Midbrain (tissue), 1 donor: ENCODE measurements around the gene NRXN3.

Experiments used
- DNase-seq: peaks from one replicate; lab custom pipeline; 2025; lab: John Stamatoyannopoulos, UW

NRXN3 gene

DNA sequence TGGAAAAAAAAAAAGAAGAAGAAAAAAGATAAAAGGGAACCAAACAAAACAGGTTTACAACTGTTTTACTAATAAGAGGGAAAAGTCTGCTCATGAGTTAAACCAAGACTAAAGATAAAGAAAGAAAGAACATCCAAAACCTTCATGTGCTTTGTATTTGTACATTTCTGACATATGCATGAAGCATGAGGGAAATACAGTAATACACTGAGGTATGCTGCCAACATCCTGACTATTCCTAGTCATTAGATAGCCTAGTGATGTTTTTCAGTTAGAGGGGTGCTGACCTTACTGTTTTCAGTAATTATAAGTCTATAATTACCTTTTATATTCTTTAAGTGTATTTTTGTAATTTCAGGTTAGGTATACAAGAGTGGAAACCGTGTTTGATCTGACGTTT is 1247.8 kb downstream of the NRXN3 start:
- DNase-seq: no peak

DNA sequence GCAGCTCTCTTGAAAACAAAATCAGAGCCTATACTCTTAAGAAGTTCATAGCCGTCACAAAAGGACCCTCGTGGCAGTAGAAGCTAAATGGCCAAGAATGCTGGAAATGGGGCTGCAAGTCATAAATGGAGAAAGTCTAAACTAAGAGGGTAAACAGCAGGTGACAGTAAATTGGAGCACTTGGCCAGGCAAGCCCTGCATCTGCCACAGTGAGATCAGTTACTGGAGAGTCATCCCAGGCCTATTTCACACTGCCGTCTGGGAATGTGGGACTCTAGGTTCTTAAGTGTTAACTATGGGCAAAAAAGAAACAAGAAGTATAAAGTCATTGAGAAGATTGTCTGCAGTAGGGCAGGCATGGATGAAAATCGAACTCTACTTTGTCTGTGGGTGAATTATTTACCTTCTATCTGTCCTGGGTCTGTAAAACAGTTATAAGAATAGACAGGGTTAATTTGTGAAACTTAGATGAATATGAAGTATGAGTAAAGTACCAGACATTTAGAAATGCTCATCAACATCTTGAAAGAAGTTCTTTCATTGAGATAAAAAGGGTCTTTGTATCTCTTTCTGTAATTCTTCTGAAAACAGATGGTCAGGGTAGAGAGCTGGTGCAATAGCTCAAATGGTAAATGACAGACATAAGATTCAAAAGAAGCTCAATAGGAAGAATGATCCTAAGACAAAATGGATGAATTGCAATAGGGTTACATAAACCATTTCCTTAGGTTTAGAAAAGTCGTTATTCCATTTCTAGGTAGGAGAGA is 1248.7 kb downstream of the NRXN3 start:
- no peak for DNase-seq

DNA sequence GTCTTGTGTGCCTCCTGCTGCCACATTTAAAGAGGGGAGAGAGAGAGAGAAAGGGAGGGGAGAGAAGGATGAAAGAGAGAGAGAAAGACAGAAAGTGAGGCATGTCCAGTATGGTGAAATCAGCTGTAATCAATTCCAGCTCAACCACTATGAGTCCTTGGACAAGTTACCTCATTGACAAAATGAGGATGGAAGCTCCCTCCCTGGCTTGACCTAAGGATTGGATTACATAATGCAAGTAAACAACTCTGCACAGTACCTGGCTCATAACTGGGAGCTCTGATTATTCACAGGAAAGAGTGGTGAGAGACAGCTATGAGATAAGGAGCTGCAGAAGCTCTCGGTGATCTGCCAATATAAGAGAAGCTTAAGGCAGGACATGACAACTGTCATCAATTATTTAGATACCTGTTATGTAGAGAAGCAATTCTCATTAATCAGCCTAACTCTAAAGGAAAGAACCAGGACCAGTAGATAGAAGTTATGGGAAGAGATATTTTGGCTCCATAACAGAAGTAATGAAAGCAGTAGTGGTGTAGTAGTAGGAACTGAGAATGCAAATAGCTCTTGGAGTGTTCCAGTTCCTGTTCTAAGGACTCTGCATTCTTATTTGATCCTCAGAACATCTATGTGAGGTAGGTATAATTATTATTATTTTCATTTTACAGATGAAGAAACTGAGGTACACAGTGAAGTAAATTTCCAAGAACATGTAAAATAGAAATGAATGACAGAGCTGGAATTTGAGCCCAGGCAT is 1249.6 kb downstream of the NRXN3 start:
- no peak for DNase-seq

DNA sequence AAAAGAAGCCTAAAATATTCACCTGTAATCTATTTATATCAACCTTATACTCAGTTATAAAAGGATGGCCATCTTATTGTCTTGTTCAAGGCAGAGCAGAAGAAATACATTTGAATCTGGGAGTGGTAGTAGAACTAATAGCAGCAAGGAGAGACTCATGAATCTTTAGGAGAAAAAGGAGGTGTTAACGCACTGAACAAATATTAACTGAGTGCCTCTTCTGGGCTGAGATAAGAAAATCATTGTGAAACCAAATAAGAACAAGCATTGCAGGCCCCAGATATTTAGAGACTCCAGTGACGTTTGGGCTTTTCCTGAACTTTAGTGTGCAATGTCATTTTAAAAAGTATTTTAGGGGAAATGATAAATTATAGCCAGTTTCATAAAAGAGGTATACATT is 1250.6 kb downstream of the NRXN3 start:
- DNase-seq: no peak

DNA sequence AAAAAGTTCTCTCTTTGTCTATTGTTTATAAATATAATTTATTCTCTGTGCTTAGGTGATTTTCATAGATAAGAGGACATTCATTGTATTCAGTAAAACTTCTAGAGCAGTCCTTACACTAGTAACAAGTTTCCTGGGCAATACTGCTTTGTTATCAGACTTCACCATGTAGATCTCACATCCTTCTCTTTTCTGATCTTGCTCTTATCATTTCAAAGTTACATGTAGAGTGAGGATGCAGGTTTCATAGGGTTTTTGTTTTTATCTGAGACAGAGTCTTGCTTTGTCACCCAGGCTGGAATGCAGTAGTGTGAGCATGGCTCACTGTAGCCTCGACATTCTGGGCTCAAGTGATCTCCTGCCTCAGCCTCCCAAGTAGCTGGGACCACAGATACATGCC is 1251.6 kb downstream of the NRXN3 start:
- DNase-seq: no peak

DNA sequence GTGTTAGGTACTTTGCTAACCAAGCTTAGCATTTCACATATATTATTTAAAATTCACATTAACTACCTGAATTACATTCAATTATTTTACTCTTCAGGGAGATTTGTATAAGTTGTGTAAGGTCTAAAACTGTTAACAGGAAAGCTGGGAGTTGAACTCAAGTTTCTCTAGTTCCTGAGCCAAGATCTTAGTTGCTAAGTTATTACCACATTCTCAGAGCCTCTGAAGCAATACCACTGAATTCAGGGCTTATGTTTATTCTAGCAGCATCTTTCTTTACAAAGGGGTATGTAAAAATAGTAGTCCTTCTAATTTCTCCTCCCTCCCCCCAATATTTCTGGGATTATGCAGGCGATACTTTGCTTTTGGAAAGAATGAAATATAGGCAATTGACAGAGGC is 1254.3 kb downstream of the NRXN3 start:
- no peak for DNase-seq

DNA sequence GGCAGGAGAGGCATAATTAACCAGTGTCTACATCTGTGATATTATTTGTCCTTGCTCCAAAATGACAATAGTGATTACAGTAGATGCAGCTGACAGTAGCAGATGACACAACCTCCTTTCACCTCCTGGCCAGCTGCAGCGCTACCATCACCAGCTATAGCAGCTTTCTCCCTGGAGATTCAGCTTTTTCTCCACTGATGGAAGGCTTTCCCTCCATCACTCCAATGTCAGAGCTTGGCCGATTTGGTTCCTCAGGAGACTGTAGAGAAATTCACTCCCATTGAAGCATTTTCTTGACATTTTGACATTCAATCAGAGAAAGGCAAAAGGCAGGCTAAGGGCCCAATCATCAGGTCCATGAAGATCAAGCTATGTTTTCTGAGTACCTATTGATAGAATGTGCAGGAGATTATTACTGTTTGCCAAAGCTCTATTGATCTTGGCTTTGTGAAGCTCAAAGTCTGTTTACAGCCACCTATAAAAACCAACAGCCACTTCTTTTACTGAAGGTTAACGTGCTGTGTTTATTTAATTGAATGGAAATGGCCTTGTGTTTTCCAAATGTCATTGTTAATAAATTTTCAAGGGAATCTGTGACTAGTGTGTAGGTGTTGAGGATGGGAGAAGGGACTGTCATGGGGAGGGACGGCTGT is 1256.1 kb downstream of the NRXN3 start:
- no peak for DNase-seq

DNA sequence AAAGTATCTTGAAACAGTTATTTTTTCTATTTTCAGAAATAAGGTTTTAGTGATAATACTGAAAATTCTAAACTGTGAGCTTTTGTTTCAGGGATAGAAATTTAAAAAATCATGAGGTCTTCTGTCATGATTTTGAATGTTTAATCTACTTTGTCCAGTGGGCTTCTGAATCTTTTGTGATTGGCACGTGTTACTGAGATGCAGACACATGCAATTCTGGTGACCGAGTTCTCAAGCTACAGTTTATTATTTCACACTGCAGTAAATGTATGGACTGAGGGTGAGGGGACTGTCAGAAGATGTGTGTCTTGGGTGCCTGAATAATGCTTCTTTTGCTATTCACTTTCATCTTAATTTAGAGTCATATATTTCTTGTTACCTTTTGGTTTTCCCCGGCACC is 1262.5 kb downstream of the NRXN3 start:
- DNase-seq: no peak

DNA sequence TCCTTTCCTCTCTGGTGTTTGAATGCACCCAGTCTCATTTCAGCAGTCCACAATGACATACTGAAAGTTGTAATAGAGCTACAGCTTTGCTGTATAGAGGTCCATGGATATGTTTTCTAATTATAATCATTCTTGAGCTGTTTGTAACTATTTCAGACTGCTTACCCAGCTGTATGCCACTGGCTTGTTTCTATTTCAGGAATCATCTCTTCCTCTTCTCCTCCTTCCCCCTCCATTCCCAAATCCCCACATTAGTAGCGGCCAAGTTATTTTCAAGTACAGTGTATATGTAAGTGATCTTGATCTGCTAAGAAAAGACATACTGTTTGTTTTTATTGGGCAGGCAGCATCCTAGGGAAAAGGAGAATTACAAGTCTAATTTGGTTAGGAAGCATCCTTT is 1266.2 kb downstream of the NRXN3 start:
- DNase-seq: no peak

DNA sequence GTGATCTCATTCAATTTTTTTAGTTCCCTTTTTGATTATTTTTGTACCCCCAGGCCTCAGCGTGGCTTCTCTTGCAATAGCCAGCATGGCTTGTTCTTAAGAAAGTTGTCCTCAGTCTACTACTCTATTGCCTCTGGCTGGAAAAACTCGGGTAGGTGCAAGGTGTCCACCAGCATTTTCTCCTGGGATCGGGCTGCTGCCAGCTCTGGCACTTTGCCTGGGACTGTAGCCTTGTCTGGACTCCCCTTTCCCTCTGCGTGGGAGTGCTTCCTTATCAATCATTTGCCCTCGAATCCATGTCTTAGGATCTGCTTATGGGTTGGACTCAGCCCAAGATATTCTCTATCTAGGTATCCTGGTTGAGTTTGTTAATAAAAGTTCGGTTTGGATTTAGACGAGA is 1267.8 kb downstream of the NRXN3 start:
- no peak for DNase-seq

DNA sequence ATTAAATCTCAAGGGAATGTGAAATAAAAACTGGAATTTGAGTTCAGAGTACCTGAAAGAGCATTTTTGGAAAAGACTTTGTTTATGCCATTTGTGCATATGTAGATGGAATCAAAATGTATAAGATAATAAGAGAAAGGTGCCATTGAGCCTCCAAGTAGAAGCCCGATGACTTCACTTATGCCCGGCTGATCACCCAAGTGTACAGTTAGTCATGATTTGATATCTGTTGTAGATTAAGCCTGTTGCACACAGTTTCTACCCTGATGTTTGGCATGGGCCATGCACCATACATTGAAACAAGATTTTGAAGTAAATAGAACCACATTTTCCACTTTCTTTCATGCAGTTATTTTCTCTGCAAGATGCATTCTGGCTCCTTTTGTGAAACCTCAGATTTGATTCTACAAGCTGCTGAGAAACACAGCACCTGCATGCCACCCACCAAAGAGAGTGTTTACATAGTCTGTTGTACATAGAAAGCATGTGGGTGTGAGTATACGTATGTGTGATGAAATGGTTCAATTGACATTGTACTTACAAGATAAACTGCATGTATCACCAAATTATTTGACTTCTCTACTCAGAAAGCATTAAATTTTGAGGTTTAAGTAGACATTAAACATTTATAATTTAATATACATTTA is 1268.6 kb downstream of the NRXN3 start:
- DNase-seq: no peak

DNA sequence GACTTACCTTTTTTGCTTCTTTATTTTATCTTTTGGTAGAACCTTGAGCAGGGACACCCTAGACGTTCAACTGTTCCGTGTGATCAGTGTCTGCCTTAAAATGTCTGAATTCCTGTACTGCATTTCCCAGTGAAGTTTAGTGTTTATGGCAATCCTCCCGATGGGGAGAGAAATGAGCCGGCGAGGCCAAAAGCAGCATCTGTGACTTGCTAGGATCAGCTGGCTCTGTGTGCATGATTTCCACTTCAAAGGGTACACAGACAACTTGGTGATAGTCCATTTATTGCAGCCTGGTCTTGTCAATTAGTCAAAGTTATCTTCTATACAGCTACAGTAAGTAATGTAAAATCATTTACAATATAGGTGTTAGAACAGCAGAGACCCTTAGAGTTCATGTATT is 1272.6 kb downstream of the NRXN3 start:
- DNase-seq: no peak

DNA sequence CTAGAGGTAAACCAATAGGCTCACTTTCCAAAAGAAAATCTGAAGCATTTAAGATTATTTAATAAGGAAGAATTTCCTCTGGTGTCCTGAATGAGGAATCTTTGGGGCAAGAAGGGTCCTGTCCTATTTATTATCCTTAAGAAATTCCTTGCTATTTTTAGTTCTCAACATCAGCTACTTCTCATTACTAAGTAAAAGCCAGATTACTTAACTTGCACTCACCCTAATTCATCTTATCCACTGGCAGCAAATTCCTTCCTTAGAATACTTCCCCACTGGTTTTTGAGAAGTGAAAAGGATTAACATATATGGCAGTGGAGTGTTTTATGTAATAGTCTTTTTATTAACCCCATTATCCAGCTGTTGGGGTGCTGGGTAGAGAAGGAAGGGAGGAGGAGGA is 1273.4 kb downstream of the NRXN3 start:
- DNase-seq: no peak

DNA sequence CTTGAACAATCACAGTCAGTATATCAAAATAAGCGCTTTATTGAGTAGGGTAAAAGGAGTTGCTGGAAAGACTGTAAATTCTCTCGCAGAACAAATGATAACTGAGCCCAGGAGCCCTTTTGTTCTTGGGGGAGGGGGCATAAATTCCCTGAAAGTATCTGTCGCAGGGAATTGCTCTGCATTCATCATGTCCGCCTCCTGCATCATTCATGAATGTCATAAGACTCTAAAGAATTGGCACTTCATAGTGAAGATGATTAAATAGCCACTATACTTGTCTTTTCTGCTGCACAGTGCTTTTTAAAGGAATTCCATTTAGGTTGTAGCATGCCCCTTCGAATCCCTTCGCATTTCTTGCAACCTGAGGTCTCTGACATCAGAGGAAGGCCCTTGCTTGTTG is 1278.8 kb downstream of the NRXN3 start:
- no peak for DNase-seq

DNA sequence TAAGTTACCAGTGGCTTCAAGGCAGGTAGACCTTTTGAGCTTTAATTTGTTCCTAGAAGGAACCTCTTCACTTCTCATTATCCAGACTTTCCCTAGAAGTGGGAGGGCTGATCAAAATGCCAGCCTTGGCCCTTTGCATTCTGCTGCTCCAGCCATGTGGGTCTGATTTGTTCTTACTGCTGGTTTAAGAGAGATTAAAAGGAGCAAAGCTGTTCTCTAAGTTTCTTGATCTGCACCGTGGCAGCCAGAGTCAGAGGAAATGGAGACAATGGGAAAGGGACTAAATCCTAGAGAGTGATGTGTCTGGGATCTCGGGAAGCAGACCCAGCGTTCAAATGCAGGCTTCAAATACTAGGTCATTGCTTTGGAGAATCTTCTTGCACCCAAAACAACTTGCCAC is 1281.4 kb downstream of the NRXN3 start:
- DNase-seq: no peak

DNA sequence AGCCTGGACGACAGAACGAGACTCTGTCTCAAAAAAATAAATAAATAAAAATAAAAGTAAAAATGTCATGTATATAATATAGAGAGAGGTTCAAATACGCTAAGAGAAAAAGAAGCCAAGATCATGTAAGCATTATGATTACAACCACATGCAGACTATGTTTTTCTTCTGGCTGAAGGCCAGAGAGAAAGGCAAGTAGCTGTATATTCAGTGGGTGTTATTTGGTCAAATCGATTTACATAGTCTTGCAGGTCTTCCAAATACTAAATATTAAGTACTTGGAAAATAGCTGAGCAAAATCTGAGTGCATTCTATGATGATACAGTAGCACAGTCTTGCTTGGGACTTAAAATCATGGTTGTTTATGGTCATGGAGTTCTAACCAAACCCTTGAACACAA is 1283.1 kb downstream of the NRXN3 start:
- no peak for DNase-seq

DNA sequence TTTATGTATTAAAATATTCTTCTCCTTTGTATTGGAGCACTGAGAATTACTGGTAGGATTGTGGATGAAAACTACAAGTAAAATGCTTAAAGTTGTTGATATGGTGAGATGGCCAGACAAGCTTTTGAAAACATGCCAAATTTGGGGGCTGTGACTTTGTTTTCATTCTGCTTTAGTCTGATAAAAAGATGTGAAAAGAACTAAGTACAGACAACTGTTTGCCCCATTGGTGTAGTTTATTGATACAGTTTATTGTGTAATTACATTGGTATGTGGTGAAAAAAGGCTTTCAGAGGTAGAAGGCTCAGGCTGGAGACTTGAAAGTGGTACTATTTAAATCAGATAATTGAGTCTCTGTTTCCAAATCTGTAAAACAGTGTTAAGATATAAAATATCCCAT is 1294.3 kb downstream of the NRXN3 start:
- no peak for DNase-seq

DNA sequence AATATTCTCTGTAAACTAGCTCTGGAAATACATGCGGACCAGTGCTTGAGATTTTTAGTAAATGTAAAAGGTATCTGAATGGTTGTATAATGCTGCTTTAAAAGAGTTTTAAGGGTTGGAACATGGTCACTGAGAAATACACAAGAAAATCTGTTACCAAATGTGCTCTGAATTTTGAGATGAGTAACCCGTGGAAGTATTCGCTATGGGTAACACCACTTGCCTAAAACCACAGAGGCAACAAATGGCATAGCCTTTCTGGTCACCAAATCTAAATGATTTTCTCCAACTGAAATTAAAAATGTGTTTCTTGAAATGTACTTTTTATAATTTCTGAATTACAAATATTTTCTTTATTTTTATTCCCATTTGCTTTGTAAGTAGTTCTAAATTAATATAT is 1295.5 kb downstream of the NRXN3 start:
- DNase-seq: no peak

DNA sequence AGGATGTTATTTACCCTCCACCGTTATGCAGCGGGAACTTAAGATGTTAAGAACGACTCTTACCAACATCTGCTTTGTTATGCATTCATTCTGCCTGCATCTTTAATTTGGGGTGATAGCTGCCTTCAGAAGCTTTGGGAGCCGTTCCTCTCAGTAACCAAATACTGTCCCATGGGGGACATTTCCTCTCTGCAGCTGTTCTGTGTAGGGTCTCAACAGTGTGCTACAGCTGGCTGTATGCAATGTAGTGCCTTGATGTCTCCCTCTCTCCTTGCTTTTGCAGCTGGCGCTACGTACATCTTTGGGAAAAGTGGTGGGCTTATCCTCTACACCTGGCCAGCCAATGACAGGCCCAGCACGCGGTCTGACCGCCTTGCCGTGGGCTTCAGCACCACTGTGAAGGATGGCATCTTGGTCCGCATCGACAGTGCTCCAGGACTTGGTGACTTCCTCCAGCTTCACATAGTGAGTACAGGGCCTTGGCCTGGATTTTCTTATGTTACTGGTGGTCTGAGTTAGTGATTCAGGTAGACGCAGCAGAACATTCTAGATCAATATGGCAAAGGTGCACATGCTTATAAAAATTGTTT is 1296.9 kb downstream of the NRXN3 start:
- DNase-seq: no peak

DNA sequence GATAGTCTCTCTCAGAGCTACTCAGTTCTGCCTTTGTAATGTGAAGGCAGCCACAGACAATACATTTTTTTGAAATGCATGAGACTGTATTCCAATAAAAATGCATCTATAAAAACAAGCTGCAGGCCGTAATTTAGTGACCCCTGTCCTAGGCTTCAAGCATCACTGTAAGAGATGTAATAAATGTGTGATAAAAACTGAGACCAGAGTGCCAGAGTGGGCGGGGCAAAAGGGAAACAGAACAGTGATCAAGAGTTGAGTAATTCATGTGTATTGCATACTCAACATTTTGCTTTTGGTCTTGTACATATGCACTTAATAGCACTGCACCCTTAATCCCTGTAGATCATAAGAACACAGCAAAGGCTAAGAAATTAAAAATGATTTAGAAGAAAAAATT is 1297.7 kb downstream of the NRXN3 start:
- DNase-seq: no peak

DNA sequence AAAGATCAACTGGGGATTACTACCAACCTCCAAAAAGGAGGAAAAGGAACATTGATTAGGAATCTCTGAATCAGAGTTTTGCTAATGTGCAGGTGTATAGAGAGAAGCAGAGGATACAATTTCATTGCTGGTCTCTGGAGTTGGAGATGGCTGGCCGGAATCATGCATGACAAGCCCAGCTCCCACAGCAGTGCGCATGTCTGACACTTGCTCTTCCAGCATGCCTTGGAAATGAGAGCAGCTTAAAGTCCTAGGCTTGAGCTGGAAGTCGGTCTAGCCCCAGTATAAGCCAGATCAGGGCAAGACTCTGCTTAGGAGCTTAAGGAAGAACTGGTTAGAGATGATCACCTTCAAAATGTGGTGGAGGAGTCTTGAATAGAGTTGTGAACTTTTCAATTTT is 1298.3 kb downstream of the NRXN3 start:
- DNase-seq: no peak

DNA sequence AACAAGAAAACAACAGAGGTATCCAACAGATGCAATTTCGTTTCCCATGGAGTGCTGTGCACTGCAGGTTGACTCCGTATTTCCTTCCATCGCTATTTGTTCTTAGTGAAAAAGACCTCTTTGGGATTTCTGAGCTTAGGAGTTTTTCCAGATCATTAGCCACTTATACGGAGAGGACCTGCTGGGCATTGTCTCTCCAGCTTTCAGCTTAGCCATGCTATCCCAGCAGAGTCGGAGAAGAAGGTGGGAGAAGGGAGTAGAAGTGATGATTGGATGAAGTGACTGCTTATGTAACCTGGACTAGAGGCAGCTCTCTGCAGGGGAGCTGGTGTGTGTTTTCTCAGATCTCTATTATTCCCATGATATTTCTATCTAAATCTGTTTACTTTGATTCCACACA is 1303.5 kb downstream of the NRXN3 start:
- DNase-seq: no peak
